Mucosa of rectum (tissue), 2 donors: ENCODE data around the gene ATPAF1.

Experiments
- H3K27ac ChIP-seq, 2 donors: one replicate each; pipeline ENCODE4 v1.7.0; 2013; ENCODE audit warnings: inconsistent platforms in 2 of 2, low read depth in 2 of 2, low read length in 2 of 2
- H3K27me3 ChIP-seq, 2 donors: one replicate each; pipeline ENCODE4 v1.7.0; 2013; ENCODE audit warnings: low read length in 2 of 2; ENCODE audit not compliant: control insufficient read depth in 2 of 2, insufficient read depth in 2 of 2
- H3K36me3 ChIP-seq, 2 donors: one replicate each; pipeline ENCODE4 v1.7.0; 2013; ENCODE audit warnings: low read length in 2 of 2; ENCODE audit not compliant: control insufficient read depth in 2 of 2, insufficient read depth in 2 of 2
- H3K4me1 ChIP-seq, 2 donors: one replicate each; pipeline ENCODE4 v1.7.0; 2013; ENCODE audit warnings: low read length in 2 of 2, mild to moderate bottlenecking in 1 of 2; ENCODE audit not compliant: control insufficient read depth in 2 of 2, insufficient read depth in 2 of 2
- H3K4me3 ChIP-seq, 2 donors: one replicate each; pipeline ENCODE4 v1.7.0; 2013; ENCODE audit warnings: low read length in 2 of 2
- H3K9ac ChIP-seq, 2 donors: one replicate each; pipeline ENCODE4 v1.7.0; 2013; ENCODE audit warnings: low read length in 2 of 2, low read depth in 1 of 2, mild to moderate bottlenecking in 1 of 2
- H3K9me3 ChIP-seq, 2 donors: one replicate each; pipeline ENCODE4 v1.7.0; 2013; ENCODE audit warnings: low read length in 2 of 2; ENCODE audit not compliant: control insufficient read depth in 2 of 2
- donor health status: healthy.
- donor health status: Normal muscosa, but diverticular disease.

The ATPAF1 gene

GRCh38 chr1:46692811-46693770, 24.9 kb upstream of the ATPAF1 start:
- H3K9ac ChIP-seq, result no peak overlapping the region
- no peak overlapping the region for H3K27ac ChIP-seq
- H3K9me3 ChIP-seq, result no peaks in the 10 kb centered on the region
- peaks cover 52 to 63% of the 10 kb centered on the region in 2 donors for H3K36me3 ChIP-seq
- no peak overlapping the region for H3K4me3 ChIP-seq
- peaks cover 0 to 3% of the 10 kb centered on the region in 2 donors for H3K4me1 ChIP-seq
- no peaks in the 10 kb centered on the region for H3K27me3 ChIP-seq

GRCh38 chr1:46691997-46692790, 24.0 kb upstream of the ATPAF1 start:
- Histone ChIP-seq H3K36me3 (peaks cover 58 to 61% of the 10 kb centered on the region in 2 donors), H3K4me1 (peaks cover 3 to 11% of the 10 kb centered on the region in 2 donors)

GRCh38 chr1:46690931-46691421, 22.8 kb upstream of the ATPAF1 start:
- no peak overlapping the region for H3K9ac ChIP-seq
- no peaks in the 10 kb centered on the region for H3K27me3 ChIP-seq
- H3K9me3 ChIP-seq, result no peaks in the 10 kb centered on the region
- H3K4me1 ChIP-seq, result peaks cover 13 to 22% of the 10 kb centered on the region in 2 donors
- peaks cover 52 to 58% of the 10 kb centered on the region in 2 donors for H3K36me3 ChIP-seq
- no peak overlapping the region for H3K4me3 ChIP-seq
- H3K27ac ChIP-seq, result no peak overlapping the region

More at GRCh38 chr1:46691997-46692790, 24.0 kb upstream of the ATPAF1 start:
- Histone ChIP-seq H3K9me3 (no peaks in the 10 kb centered on the region), H3K4me3 (no peak overlapping the region), H3K27me3 (no peaks in the 10 kb centered on the region), H3K9ac (no peak overlapping the region), H3K27ac (no peak overlapping the region)

GRCh38 chr1:46689897-46690296, 21.7 kb upstream of the ATPAF1 start:
- no peaks in the 10 kb centered on the region for H3K9me3 ChIP-seq
- H3K27ac ChIP-seq, result no peak overlapping the region
- no peak overlapping the region for H3K9ac ChIP-seq
- H3K4me1 ChIP-seq, result peaks cover 13 to 24% of the 10 kb centered on the region in 2 donors
- H3K4me3 ChIP-seq, result no peak overlapping the region
- no peaks in the 10 kb centered on the region for H3K27me3 ChIP-seq
- H3K36me3 ChIP-seq, result peaks cover 48 to 56% of the 10 kb centered on the region in 2 donors

GRCh38 chr1:46689356-46689755, 21.2 kb upstream of the ATPAF1 start:
- H3K4me3 ChIP-seq, result no peak overlapping the region
- peaks cover 13 to 24% of the 10 kb centered on the region in 2 donors for H3K4me1 ChIP-seq
- H3K9me3 ChIP-seq, result no peaks in the 10 kb centered on the region
- H3K9ac ChIP-seq, result no peak overlapping the region
- H3K36me3 ChIP-seq, result peaks cover 54 to 61% of the 10 kb centered on the region in 2 donors
- no peaks in the 10 kb centered on the region for H3K27me3 ChIP-seq
- no peak overlapping the region for H3K27ac ChIP-seq

- Histone ChIP-seq H3K27ac (peak overlapping the region; percentile 49 to 79), H3K9ac (peak overlapping the region in 1 of 2 donors; percentile 17), H3K27me3 (no peaks in the 10 kb centered on the region), H3K4me3 (no peak overlapping the region), H3K9me3 (no peaks in the 10 kb centered on the region), H3K4me1 (peaks cover 13 to 24% of the 10 kb centered on the region in 2 donors), H3K36me3 (peaks cover 65 to 74% of the 10 kb centered on the region in 2 donors)
These were observed 19.9 kb upstream of the ATPAF1 start for GRCh38 chr1:46687921-46688509.

- Histone ChIP-seq H3K9me3 (no peaks in the 10 kb centered on the region), H3K4me1 (peaks cover 15 to 28% of the 10 kb centered on the region in 2 donors), H3K9ac (peak overlapping the region in 1 of 2 donors; percentile 36), H3K4me3 (peak overlapping the region in 1 of 2 donors; percentile 49), H3K27me3 (no peaks in the 10 kb centered on the region), H3K36me3 (peaks cover 61 to 80% of the 10 kb centered on the region in 2 donors), H3K27ac (peak overlapping the region; percentile 68 to 79)
These were observed 19.0 kb upstream of the ATPAF1 start for GRCh38 chr1:46687093-46687659.

- peaks cover 19 to 32% of the 10 kb centered on the region in 2 donors for H3K4me1 ChIP-seq
- peak overlapping the region in 1 of 2 donors; percentile 71 for H3K27ac ChIP-seq
- no peak overlapping the region for H3K4me3 ChIP-seq
- peak overlapping the region in 1 of 2 donors; percentile 20 for H3K9ac ChIP-seq
- H3K9me3 ChIP-seq, result no peaks in the 10 kb centered on the region
- no peaks in the 10 kb centered on the region for H3K27me3 ChIP-seq
- H3K36me3 ChIP-seq, result peaks cover 53 to 79% of the 10 kb centered on the region in 2 donors
These were observed 18.1 kb upstream of the ATPAF1 start for GRCh38 chr1:46686255-46686654.

GRCh38 chr1:46684670-46685069, 16.5 kb upstream of the ATPAF1 start:
- H3K36me3 ChIP-seq, result peaks cover 45 to 71% of the 10 kb centered on the region in 2 donors
- no peak overlapping the region for H3K27ac ChIP-seq
- H3K9me3 ChIP-seq, result no peaks in the 10 kb centered on the region
- H3K4me3 ChIP-seq, result no peak overlapping the region
- no peaks in the 10 kb centered on the region for H3K27me3 ChIP-seq
- H3K4me1 ChIP-seq, result peaks cover 19 to 35% of the 10 kb centered on the region in 2 donors
- no peak overlapping the region for H3K9ac ChIP-seq
